Muscle layer of duodenum (tissue), 2 donors: ENCODE results near the gene LDLRAD3.

Experiments used
- H3K27ac ChIP-seq: one replicate; pipeline ENCODE4 v1.7.0; 2013; ENCODE audit warnings: mild to moderate bottlenecking, low read length
- H3K27me3 ChIP-seq: one replicate; pipeline ENCODE4 v1.7.0; 2013; ENCODE audit warnings: low read depth, mild to moderate bottlenecking, control low read depth, low read length
- H3K36me3 ChIP-seq, 2 donors: one replicate each; pipeline ENCODE4 v1.7.0; 2013; ENCODE audit warnings: low read length in 2 of 2, control low read depth in 1 of 2, mild to moderate bottlenecking in 1 of 2; ENCODE audit not compliant: insufficient read depth in 2 of 2, control insufficient read depth in 1 of 2
- H3K4me1 ChIP-seq, 2 donors: one replicate each; pipeline ENCODE4 v1.7.0; 2013; ENCODE audit warnings: low read length in 2 of 2, mild to moderate bottlenecking in 2 of 2, control low read depth in 1 of 2, moderate library complexity in 1 of 2; ENCODE audit not compliant: insufficient read depth in 2 of 2, control insufficient read depth in 1 of 2
- H3K4me3 ChIP-seq, 2 donors: one replicate each; pipeline ENCODE4 v1.7.0; 2013; ENCODE audit warnings: low read length in 2 of 2, low read depth in 1 of 2, mild to moderate bottlenecking in 1 of 2
- H3K9me3 ChIP-seq, 2 donors: one replicate each; pipeline ENCODE4 v1.7.0; 2013; ENCODE audit warnings: low read length in 2 of 2, control low read depth in 1 of 2, mild to moderate bottlenecking in 1 of 2; ENCODE audit not compliant: control insufficient read depth in 1 of 2
- donor health status: healthy.

LDLRAD3 gene

DNA sequence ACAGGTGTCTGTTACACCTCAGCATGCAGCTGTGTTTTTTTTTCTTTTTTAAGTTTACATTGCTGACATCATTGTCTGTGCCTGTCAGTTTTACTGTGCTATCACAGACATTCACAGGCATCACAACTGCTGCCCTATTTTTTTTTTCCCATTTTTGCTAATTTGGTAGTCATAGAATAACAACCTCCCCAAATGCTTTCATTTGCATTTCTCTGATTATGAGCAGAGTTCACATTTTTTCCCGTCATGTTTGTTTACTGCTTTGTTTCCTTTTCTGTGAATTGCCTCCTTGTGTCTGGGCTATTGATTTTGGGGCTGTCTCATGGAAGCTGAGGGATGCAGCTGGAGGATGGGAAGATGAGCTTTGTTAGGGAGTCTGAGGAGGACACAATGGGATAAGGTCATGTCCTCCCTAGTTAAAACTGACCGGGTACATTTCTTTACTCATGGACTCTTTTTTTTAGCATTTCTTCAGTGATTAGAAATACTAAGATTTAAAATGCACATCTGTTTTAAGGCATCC is 155.1 kb downstream of the LDLRAD3 start:
- no peaks in the 10 kb centered on the region for H3K9me3 ChIP-seq
- no peak overlapping the region for H3K4me3 ChIP-seq
- no peaks in the 10 kb centered on the region for H3K4me1 ChIP-seq
- H3K36me3 ChIP-seq = peaks cover 0 to 6% of the 10 kb centered on the region in 2 donors
- H3K27me3 ChIP-seq = no peaks in the 10 kb centered on the region
- no peak overlapping the region for H3K27ac ChIP-seq

DNA sequence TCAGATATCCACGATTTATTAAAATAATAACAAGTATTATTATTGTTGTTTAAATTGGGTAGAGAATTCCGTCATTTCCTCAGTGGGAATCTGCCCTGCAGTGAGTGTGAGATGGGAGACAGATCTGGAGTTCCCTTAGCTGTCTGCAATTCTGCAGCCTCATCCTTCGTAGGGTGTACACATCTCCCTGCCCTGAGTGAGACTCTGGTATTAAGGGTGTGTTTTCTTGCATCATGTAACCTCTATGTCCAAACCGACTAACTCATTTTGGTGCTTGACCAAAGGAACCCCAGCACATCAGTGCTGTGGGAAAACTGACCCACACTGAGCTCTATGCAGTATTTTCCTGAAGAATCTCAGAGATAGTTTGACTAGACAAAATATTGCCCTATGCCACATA is 157.6 kb downstream of the LDLRAD3 start:
- Histone ChIP-seq H3K4me1 (no peaks in the 10 kb centered on the region), H3K36me3 (peaks cover 0 to 6% of the 10 kb centered on the region in 2 donors), H3K9me3 (no peaks in the 10 kb centered on the region), H3K27ac (no peak overlapping the region), H3K27me3 (no peaks in the 10 kb centered on the region), H3K4me3 (no peak overlapping the region)

DNA sequence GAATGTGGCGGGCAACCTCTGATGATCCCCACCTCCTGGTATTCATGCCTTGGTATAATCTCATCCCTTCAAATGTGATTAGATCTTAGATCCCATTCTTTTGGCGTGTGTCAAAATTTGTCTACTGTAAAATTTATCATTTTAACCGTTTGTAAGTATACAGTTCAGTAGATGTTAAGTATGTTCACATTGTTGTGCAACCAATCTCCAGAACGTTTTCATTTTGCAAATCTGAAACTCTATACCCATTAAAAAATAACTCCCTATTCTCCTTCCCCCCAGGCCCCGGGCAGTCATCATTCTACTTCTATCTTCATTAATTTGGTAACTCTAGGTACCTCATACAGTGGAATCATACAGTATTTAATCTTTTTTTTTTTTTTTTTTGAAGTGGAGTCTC is 159.0 kb downstream of the LDLRAD3 start:
- no peak overlapping the region for H3K27ac ChIP-seq
- no peaks in the 10 kb centered on the region for H3K27me3 ChIP-seq
- H3K4me1 ChIP-seq = no peaks in the 10 kb centered on the region
- H3K9me3 ChIP-seq = no peaks in the 10 kb centered on the region
- H3K4me3 ChIP-seq = no peak overlapping the region
- peaks cover 0 to 6% of the 10 kb centered on the region in 2 donors for H3K36me3 ChIP-seq

DNA sequence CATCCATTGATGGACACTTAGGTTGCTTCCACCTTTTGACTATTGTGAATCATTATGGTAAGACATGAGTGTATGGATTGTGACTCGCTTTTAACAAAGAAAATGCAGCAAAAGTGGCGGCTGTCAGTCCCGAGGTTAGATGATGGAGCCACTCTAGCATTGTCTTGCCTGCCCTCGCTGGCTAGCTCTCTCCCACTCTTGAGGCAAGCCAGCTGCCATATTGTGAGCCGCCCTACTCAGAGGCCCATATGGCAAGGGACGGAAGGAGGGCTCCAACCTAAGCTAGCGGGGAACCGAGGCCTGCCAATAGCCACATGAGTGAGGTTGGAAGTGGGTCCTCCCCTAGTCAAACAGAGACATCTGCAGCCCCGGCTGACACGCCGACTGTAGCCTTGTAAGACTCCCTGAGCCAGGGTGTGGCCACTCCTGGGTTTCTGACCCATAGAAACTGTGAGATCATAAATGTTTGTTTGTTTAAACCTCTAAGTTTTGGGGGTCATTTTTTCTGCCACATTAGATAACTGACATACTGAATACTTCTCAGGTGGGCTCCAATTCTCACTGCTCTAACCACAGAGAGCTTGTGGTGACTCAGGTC is 160.2 kb downstream of the LDLRAD3 start:
- H3K36me3 ChIP-seq = peaks cover 0 to 6% of the 10 kb centered on the region in 2 donors
- H3K27me3 ChIP-seq = no peaks in the 10 kb centered on the region
- H3K9me3 ChIP-seq = no peaks in the 10 kb centered on the region
- H3K4me3 ChIP-seq = no peak overlapping the region
- H3K4me1 ChIP-seq = no peaks in the 10 kb centered on the region
- H3K27ac ChIP-seq = no peak overlapping the region

DNA sequence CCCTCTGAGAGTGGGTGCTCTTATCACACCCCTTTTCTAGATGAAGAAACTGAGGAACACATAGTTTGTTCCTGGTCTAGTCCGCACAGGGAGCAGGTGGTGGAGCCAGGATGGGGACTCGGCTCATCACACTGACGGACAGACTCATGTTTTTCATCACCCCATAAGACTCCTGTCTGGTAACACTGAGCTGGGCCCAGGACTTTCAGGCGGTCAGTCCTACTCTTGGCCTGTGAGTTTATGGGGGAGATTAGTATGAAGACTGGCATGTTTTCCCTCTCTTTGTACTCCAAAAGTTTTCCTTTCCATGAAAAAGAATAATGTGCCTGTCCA is 160.8 kb downstream of the LDLRAD3 start:
- Histone ChIP-seq H3K36me3 (peaks cover 0 to 5% of the 10 kb centered on the region in 2 donors), H3K4me3 (no peak overlapping the region), H3K27ac (no peak overlapping the region), H3K9me3 (no peaks in the 10 kb centered on the region), H3K27me3 (no peaks in the 10 kb centered on the region), H3K4me1 (no peaks in the 10 kb centered on the region)

DNA sequence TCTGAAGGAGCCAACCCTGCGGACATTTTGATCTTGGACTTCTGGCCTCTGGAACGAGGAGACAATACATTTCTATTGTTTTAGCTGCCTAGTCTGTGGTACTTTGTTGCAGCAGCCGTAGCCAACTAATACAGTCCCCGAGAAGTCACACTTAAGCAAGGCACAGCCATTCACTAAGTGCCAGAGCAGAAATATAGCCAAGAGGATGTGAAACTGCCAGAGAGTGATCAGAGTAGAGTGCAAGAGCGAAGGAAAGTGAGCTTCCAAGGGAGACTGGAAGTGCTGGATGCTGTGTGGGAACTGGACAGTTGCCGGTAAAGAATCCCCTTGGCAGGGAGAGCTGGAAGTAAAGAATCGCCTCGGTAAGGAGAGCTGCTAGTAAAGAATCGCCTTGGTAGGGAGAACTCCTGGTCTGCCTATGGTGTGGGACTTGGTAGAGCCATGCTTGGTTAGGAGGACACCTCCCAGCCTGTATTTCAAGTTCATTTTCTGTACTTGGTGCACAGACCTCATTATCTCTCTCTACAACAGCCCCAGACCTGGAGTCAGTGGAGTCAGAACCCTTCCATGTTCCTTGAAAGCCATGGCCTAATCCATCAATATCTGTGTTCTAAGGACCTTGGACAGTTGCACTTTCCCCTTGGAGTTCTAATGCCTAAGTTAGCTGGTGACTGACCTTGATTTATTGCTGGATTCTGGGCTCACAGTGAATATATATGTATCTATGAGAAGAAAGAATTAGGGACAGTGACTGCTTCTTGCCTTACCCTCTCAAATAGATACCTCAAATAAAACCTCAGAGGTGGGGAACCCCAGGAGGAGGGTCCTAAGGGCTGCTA is 162.1 kb downstream of the LDLRAD3 start:
- Histone ChIP-seq H3K4me1 (no peaks in the 10 kb centered on the region), H3K27ac (no peak overlapping the region), H3K36me3 (no peaks in the 10 kb centered on the region), H3K4me3 (no peak overlapping the region), H3K9me3 (no peaks in the 10 kb centered on the region), H3K27me3 (no peaks in the 10 kb centered on the region)

DNA sequence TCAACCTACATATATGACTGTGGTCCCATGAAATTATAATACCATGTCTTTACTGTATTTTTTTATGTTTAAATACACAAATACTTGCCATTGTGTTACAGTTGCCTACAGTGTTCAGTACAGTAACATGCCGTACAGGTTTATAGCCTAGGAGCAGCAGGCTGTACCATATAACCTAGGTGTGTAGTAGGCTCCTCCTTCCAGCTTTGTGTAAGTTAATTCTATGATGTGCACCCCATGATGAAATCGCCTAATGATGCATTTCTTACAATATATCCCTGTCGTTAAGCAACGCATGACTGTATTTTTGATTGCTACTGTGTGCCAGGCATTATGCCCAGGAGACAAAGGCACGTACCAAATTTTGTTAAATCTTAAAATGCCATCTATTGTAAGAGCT is 163.7 kb downstream of the LDLRAD3 start:
- no peaks in the 10 kb centered on the region for H3K36me3 ChIP-seq
- no peak overlapping the region for H3K4me3 ChIP-seq
- no peaks in the 10 kb centered on the region for H3K4me1 ChIP-seq
- no peaks in the 10 kb centered on the region for H3K27me3 ChIP-seq
- H3K27ac ChIP-seq = no peak overlapping the region
- H3K9me3 ChIP-seq = no peaks in the 10 kb centered on the region

DNA sequence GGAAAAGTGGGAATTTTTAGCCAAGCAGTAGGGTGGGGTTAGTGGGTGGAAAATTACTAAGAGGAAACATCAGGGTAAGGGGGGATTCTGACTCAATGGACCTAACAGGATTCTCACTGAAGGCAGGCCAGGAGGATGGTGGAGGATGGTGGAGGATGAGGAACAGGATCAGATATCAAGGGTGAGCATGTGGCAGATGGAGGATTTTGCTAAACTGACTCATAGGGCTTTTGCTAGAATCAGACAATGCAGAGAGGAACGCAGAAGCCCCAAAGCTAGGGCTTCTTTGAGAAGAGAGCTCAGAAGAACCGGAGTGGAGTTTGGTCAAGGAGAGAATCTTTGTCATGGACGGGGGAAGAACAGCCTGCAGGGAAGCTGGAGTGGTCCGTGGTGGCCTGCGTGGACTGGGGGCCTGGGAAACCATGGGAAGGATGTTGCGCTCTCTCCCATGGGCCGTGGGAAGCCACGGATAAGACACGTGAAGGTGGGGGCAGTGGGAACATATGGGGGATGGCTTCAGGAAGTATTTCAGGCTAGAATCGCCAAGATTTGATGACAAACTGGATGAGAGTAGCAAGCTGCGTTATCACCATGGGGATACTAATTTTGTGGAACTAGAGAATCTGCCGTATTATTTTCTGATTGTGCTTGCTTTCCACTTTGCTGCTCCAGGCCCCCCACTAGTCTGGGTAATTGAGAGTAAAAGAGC is 165.2 kb downstream of the LDLRAD3 start:
- no peaks in the 10 kb centered on the region for H3K27me3 ChIP-seq
- peaks cover 0 to 1% of the 10 kb centered on the region in 2 donors for H3K36me3 ChIP-seq
- peaks cover 0 to 13% of the 10 kb centered on the region in 2 donors for H3K9me3 ChIP-seq
- no peaks in the 10 kb centered on the region for H3K4me1 ChIP-seq
- H3K4me3 ChIP-seq = no peak overlapping the region
- H3K27ac ChIP-seq = no peak overlapping the region

DNA sequence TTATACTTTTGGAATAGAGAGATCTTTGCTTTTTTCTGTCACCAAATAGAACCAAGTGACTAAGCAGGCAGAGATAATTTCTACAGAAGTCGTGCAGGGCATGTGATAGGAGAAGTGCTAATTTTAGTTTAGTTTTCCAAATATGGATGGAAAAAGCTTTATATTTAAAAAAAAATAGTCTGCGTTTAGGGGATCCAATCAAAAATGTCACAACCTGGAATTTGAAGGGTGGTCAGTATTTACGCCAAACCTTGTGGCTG is 165.7 kb downstream of the LDLRAD3 start:
- H3K4me1 ChIP-seq = no peaks in the 10 kb centered on the region
- H3K36me3 ChIP-seq = peaks cover 0 to 3% of the 10 kb centered on the region in 2 donors
- no peak overlapping the region for H3K27ac ChIP-seq
- H3K27me3 ChIP-seq = no peaks in the 10 kb centered on the region
- no peak overlapping the region for H3K4me3 ChIP-seq
- H3K9me3 ChIP-seq = peaks cover 0 to 15% of the 10 kb centered on the region in 2 donors

DNA sequence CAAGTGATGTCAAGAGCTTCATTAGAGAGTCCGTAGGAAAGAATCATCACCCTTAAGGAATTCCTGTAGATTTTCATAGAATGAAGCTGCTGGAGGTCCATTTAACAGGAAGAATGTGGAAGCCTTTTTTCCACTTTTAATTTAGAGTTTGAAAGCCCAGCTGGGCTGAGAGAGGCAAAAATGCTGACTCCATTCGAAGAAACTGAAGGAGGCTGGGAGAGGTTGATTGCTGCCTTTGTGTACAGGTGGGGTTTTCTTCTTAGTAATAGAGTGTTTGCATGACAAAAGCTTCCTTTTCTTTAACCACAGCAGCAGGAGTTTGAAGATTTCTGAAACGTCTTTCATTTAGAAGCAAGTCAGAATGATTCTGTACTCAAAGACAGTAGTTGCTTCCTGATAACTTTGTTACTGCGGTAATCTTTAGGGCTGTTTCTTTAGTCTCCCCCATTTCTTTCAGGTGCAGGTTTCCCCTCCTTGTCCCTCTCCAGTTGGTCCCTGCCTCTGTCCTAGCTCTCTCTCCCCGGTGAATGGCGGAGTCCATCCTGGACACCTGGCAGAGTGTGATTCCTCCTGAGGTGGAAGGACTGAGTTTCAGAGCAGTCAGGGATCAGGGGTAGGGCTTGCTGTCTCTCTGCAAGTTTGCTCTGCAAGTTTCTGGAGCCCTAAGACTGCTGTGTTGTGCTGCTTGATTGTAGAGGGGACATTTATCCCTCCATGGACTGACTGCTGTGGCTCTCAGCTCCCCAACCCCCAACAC is 166.2 kb downstream of the LDLRAD3 start:
- no peak overlapping the region for H3K27ac ChIP-seq
- H3K27me3 ChIP-seq = no peaks in the 10 kb centered on the region
- no peak overlapping the region for H3K4me3 ChIP-seq
- peaks cover 0 to 15% of the 10 kb centered on the region in 2 donors for H3K9me3 ChIP-seq
- H3K36me3 ChIP-seq = peaks cover 0 to 3% of the 10 kb centered on the region in 2 donors
- no peaks in the 10 kb centered on the region for H3K4me1 ChIP-seq
